GM18498 (cell line): ENCODE measurements around the gene PRKCE.
A peak's percentile ranks its signal among the peaks of the same experiment; 100 is the strongest.

Experiments
- ATAC-seq: cut with Tn5 transposase; IDR thresholded peaks from one replicate; pipeline ENCODE4 v1.9.1; 2021; ENCODE audit warnings: mild to moderate bottlenecking, moderate library complexity; ENCODE audit not compliant: unreplicated experiment

Gene PRKCE

DNA sequence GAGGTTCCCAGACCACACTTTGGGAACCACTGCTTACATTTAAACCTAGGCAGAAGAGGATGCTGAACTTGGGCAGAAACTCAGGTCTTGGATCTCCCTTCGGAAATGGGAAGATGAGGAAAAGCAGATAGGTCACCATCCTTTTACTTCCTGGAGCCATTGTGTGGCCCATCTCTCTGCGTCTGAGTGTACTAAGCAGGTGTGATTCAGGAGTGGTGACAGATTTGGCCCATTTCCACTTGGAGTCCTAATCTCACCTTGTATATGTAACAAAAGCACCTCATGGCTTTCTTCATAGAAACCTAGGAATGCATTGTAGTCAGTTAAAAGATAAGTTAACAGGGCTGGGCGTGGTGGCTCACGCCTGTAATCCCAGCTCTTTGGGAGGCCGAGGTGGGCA lies 71.0 kb downstream of the PRKCE start:
- ATAC-seq, result no peak

DNA sequence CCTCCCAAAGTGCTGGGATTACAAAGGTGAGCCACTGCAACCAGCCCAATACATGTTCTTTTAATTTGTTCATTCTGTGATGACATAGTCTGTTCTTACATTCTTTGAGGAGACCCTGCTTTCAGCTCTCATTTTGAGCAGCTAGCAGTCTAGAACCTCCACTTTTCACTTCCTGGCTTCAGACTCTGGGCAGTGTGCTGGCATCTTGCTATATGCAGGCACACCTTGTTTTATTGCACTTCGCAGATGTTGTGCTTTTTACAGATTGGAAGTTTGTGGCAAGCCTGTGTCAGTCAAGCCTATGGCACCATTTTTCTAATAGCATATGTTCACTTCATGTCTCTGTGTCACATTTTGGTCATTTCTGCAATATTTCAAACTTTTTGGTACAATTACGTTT lies 72.4 kb downstream of the PRKCE start:
- ATAC-seq, result no peak

DNA sequence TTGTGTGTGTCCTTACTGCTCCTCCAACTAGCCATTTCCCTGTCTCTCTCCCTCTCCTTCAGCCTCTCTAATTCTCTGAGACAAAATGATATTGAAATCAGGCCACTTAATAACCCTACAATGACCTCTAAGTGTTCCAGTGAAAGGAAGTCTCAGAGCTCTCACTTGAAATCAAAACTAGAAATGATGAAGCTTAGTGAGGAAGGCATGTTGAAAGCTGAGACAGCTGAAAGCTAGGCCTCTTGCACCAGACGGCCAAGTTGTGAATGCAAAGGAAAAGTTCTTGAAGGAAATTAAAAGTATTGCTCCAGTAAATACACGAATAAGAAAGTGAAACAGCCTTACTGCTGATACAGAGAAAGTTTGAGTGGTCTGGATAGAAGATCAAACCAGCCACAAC lies 72.9 kb downstream of the PRKCE start:
- ATAC-seq, result no peak

DNA sequence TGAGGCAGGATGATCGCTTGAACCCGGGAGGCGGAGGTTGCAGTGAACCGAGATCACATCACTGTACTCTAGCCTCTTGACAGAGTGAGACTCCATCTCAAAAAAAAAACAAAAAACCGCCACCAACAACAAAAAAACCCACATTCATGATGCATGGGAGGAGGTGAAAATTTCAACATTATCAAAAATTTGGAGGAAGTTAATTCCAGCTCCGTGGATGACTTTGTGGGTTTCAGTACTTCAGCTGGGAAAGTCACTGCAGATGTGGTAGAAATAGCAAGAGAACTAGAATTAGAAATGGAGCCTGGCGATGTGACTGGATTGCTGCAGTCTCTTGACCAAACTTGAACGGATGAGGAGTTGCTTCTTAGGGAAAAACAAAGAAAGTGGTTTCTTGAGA lies 74.3 kb downstream of the PRKCE start:
- ATAC-seq, result no peak

DNA sequence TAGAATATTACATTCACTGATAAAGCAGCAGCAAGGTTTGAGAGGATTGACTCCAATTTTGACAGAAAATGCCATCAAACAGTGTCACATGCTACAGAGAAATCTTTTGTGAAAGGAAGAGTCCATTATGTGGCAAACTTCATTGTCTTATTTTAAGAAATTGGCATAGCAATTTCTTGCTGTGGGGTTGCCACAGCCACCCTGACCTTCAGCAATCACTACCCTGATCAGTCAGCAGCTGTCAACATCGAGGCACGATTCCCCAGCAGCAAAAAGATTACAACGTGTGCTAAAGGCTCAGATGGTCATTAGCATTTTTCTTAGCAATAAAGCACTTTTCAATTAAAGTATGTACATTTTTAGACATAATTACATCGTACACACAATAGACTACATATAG lies 74.7 kb downstream of the PRKCE start:
- no peak for ATAC-seq

GRCh38 chr2:45728458-45728942 lies 77.0 kb downstream of the PRKCE start:
- ATAC-seq, result peak; percentile 84

DNA sequence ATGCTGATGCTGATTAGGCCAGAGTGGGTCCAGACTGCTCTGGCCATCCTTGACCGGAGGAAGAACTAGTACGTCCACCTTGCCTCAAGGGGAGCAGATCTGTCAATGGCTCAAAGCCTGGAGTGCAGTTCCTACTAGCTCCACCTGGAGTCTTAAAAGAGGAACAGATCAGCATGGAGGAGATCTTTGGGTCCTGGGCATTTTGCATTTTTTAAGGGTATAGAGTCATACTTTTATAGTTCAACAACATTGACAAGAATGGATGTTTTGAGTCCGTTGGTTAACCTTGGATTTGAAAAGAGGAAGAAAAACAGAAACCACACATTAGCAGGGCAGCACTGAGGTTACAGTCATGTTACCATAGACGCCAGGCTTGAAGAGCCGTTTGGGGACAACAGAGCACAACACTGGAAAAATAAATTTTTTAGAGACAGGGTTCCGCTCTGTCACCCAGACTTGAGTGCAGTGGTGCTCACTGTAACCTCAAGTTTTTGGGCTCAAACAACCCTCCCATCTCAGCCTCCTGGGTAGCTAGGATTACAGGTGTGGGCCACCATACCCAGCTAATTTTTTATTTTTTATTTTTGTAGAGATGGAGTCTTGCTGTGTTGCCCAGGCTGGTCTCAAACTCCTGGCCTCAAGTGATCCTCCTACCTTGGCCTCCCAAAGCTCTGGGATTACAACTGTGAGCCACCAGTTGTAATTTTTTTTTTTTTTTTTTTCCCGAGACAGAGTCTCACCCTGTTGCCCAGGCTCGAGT lies 78.5 kb downstream of the PRKCE start:
- peak; percentile 57 for ATAC-seq

GRCh38 chr2:45731141-45731540 lies 79.7 kb downstream of the PRKCE start:
- ATAC-seq, result no peak

DNA sequence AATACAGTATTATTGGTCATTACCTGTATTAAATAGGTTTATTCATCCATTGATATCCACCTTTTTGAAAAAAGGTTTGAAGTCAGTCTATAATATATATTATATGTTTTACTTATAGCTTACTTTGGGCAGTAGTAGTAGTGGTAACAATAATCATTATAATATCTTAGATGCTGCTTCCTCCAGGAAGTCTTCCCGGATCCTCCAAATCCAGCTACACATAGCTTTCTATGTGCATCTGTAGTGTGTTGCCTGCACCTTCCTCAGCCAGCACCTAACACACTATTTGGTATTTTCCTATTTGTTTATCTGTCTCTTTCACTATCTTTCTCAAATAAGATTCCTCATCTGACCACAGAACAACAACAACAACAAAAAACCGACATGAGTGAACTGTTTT lies 81.0 kb downstream of the PRKCE start:
- no peak for ATAC-seq

DNA sequence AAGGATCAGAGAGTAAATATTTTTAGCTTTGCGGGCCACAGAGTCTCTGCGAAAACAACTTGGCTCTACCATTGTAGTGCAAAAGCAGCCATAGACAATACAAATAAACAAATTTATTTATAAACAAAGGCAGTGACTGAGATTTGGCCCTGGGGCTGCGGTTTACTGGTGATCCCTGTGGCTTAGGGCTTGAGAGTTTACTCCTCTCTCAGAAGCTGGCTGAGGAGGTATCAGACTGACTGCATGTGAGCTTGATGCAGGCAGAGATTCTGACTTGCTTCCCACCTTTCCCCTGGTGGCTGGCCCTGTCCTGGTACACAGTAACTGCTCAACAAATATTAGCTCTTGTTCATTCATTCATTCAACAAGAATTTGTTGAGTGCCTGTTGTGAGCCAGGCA lies 81.5 kb downstream of the PRKCE start:
- no peak for ATAC-seq

GRCh38 chr2:45734336-45734735 lies 82.9 kb downstream of the PRKCE start:
- ATAC-seq, result no peak

- ATAC-seq, result no peak
These were observed 83.5 kb downstream of the PRKCE start for GRCh38 chr2:45734952-45735351.

GRCh38 chr2:45736757-45737704 lies 85.6 kb downstream of the PRKCE start:
- ATAC-seq, result no peak

GRCh38 chr2:45739796-45740485 lies 88.5 kb downstream of the PRKCE start:
- ATAC-seq, result no peak

- no peak for ATAC-seq
These were observed 89.8 kb downstream of the PRKCE start for GRCh38 chr2:45741161-45741850.

DNA sequence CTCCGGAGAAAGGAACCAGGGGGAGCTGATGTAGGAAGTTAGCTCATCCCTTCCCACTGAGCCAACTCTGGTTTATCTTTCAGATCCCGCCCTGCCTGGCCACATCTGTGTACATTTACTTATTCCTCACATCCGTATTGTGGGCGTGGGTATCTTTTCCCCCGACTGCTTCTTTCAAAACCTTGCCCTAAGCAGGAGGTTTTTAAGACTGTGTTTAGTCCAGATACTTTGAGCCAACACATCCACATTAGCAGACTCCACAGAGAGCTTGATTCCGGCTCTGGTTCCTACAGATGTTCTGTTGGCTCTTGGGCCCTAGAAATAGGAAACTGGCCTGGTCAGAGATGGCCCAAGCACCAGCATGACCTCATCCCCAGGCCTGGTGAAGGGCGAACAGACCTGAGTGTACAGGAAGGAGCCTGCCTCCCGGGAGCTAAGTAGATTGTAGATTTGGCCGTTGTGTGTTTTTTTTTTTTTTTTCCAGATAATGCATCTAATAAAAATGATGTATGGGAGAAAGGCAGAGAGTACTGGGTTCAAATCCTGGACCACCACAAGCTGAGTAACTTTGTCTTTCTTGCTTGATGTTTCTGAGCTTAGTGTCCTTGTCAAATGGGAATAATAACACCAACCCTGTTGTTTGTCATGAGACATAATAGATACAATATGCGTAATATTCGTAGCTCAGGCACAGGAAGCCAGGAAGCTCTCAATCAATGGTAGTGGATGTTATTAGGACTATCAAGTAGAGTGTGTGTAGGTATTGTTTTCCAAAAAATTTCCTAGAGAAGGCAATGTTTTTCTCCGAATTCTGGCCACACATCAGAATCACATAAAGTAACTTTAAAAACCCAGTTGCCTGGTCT lies 92.3 kb downstream of the PRKCE start:
- ATAC-seq, result no peak

DNA sequence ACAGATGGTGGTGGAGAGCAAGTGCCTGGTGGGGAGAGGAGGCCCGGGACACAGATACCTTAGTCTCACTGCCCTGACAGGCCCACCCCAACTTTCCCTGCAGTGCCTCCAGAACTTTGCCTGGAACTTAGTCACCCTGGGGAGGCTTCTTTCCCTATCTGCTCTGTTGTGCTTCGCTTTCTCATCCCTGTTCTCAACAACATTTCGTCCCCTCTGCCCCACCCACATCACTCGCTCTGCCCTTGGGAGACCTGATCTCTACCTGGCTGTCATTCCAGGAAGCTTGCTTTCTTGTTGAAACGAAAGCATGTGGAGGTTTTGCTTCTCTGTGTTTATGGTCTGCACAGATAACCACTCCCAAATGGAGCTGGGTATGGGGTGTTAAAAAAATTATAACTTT lies 93.8 kb downstream of the PRKCE start:
- no peak for ATAC-seq

DNA sequence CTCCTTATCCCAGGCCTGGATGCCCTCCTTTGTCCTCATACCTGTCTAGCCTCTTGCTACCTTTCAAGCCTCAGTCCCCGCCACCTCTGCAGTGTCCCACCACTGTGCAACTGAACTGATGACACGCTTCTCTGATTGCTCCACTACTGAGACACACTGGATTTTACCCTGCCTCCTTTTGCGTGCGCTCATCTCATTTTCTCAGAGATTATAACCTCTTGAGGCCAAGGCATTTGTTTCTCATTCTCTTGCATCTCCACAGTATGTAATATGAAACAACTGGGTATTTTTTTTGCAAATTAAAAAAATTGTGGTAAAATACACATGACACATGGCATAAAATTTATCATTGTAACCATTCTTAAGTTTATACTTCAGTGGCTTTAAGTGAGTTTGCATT lies 95.4 kb downstream of the PRKCE start:
- ATAC-seq, result no peak

DNA sequence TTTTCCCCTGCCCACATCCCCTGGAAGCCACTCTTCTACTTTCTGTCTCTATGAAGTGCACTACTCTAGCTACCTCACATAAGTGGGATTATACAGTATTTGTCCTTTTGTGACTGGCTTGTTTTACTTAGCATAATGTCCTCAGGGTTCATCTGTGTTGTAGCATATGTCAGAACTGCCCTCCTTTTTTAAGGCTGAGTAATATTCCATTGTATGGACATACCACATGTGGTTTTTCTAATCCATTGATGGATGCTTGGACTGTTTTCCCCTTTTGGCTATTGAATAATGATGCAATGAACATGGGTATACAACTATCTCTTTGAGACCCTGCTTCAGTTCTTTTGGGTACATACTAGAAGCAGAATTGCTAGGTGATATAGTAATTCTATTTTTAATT lies 95.9 kb downstream of the PRKCE start:
- ATAC-seq, result no peak

DNA sequence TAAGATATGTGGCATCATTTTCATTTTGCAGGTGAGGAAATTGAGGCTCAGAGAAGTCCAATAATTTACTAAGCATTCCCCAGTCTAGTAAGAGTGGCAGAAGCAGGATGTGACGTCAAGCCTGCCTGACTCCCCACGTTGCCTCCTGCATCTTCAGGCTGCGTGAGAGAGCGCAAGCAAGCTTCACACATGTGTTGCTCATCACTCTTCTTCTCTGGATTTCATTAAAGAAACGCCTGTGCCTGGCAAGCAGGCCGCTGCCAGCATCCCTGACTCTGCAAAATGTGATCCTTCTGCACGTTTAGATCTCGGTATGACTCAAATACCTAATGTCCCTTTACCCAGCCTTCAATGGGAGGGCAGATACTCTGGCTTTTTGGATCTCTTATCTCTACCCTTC lies 96.8 kb downstream of the PRKCE start:
- no peak for ATAC-seq
